Neural cell (in vitro differentiated cells): ENCODE measurements around the gene TRIM10. TPM values are rescaled to one million over a fixed set of nuclear protein-coding genes. Genes with fewer than 3 reads are reported as not detected.
A peak's percentile ranks its signal among the peaks of the same experiment; 100 is the strongest.

Source experiments
- H2AFZ ChIP-seq: fragments of 200-600, 300-800 bp; sonication (generic), shearing (Covaris generic); 2 replicates; pipeline ENCODE4 v1.6.0; 2014; ENCODE audit warnings: low read depth, mild to moderate bottlenecking, antibody characterized with exemption, low read length, moderate library complexity
- H3F3A ChIP-seq: fragments of 200-600 bp; shearing (Covaris generic); 2 replicates; pipeline ENCODE4 v1.6.1; 2016; ENCODE audit warnings: mild to moderate bottlenecking, moderate library complexity, mixed read lengths, antibody characterized with exemption, low read length; ENCODE audit not compliant: insufficient read depth, poor library complexity, severe bottlenecking
- H3K27ac ChIP-seq: fragments of 200-600, 300-800 bp; sonication (generic), shearing (Covaris generic); 2 replicates; pipeline ENCODE4 v1.5.1; 2014; ENCODE audit warnings: mild to moderate bottlenecking, low read length, moderate library complexity
- H3K27me3 ChIP-seq: fragments of 300-800, 200-600 bp; sonication (generic), shearing (Covaris generic); 2 replicates; pipeline ENCODE4 v1.6.0; 2014; ENCODE audit warnings: mild to moderate bottlenecking, low read depth, low read length, moderate library complexity; ENCODE audit not compliant: insufficient read depth
- H3K36me3 ChIP-seq: fragments of 300-800, 200-600 bp; sonication (generic), shearing (Covaris generic); 2 replicates; pipeline ENCODE4 v1.5.1; 2014; ENCODE audit warnings: mild to moderate bottlenecking, antibody characterized with exemption, low read length, moderate library complexity; ENCODE audit not compliant: insufficient read depth
- H3K4me2 ChIP-seq: fragments of 300-800, 200-600 bp; sonication (generic), shearing (Covaris generic); 2 replicates; pipeline ENCODE4 v1.6.0; 2014; ENCODE audit warnings: mild to moderate bottlenecking, low read length
- H3K4me3 ChIP-seq: fragments of 300-800, 200-600 bp; sonication (generic), shearing (Covaris generic); 2 replicates; pipeline ENCODE4 v1.5.1; 2014; ENCODE audit warnings: mild to moderate bottlenecking, low read length, moderate library complexity
- H3K79me2 ChIP-seq: fragments of 200-600 bp; shearing (Covaris generic); replicated peaks from 2 replicates; pipeline ENCODE4 v1.6.0; 2014; ENCODE audit warnings: mild to moderate bottlenecking, low read length, moderate library complexity; ENCODE audit not compliant: insufficient read depth
- H3K9ac ChIP-seq: fragments of 300-800, 200-600 bp; sonication (generic), shearing (Covaris generic); 2 replicates; pipeline ENCODE4 v1.6.1; 2016; ENCODE audit warnings: mild to moderate bottlenecking, low read length, mixed read lengths
- H3K9me2 ChIP-seq: fragments of 200-600 bp; shearing (Covaris generic); 2 replicates; pipeline ENCODE4 v1.6.1; 2016; ENCODE audit warnings: mild to moderate bottlenecking, low read length, mixed read lengths; ENCODE audit not compliant: insufficient read depth
- H3K9me3 ChIP-seq: fragments of 200-600, 300-800 bp; sonication (generic), shearing (Covaris generic); 2 replicates; pipeline ENCODE4 v1.6.1; 2016; ENCODE audit warnings: mild to moderate bottlenecking, mixed run types, low read length, moderate library complexity, mixed read lengths
- H4K20me1 ChIP-seq: fragments of 200-600 bp; shearing (Covaris generic); 2 replicates; pipeline ENCODE4 v1.6.1; 2016; ENCODE audit warnings: mild to moderate bottlenecking, mixed run types; ENCODE audit not compliant: insufficient read depth
- MXI1 ChIP-seq: fragments of 450-650 bp; conservative IDR thresholded peaks from 2 replicates; pipeline ENCODE4 v1.6.1; 2014; ENCODE audit warnings: antibody characterized with exemption, mild to moderate bottlenecking; ENCODE audit not compliant: poor library complexity, severe bottlenecking
- POLR2AphosphoS5 ChIP-seq: IDR thresholded peaks from 2 replicates; pipeline ENCODE4 v1.6.1; 2012
- polyA plus RNA-seq: library from polyadenylated mRNA; depleted of rRNA; stranded (reverse); fragments of >200 nt; gene quantifications from 2 replicates; pipeline ENCODE4 v1.2.3, GENCODE V29; 2014
- small RNA-seq, 3 experiments: library from RNA; depleted of rRNA; stranded (forward); fragments of <200 nt; gene quantifications; one replicate each; pipeline ENCODE3, GENCODE V24; 2012

The TRIM10 gene
- polyA plus RNA-seq, 1 donor from 2014 or later, result not detected

DNA sequence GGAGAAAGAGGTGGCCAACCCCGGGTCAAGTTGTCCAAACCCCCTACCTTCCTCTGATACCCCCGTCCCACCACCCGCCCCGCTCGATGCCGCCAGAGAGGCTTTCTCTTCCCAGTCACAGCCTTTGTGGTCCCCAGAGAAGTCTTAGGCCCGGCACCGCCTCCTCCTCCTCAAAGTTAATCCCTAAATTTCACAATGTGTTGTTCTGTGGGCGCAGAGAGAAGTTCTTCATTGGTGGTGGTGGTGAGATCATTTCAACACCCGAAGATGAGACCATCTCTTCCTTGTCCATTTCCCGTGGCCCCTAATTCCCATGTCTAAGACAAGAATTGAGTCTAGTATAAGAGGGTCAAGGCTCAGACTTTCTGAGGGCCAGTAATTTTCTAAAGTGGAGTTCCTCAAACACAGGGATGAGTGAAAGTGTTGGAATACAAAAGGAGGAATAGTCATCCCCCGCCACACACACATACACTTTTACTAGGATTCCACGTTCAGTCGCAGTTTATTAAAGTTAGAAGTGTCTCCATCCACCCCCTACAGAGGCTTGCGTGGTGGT, 58.5 kb downstream of the TRIM10 start:
- Histone ChIP-seq H2AFZ (no peak overlapping the region), H3K36me3 (no peaks in the 10 kb centered on the region), H3K27ac (no peak overlapping the region), H3K9me3 (no peaks in the 10 kb centered on the region), H3K9ac (no peak overlapping the region), H3F3A (no peaks in the 10 kb centered on the region), H4K20me1 (no peaks in the 10 kb centered on the region), H3K4me2 (no peak overlapping the region), H3K27me3 (peaks cover 82% of the 10 kb centered on the region), H3K79me2 (no peaks in the 10 kb centered on the region), H3K4me3 (peak overlapping the region; percentile 57), H3K9me2 (no peaks in the 10 kb centered on the region)
- TF ChIP-seq MXI1, result no peak
- TF ChIP-seq POLR2AphosphoS5, result no peak

Small RNAs within 50 kb of the gene (small RNA-seq; reads per million reads assigned to genes)
- 0 to 1.5 (median 0) reads per million in 3 experiments for gene RF00554

Other genes with a start within 250 kb of the TRIM10 start
- gene HLA-A, start 218.7 kb downstream of the TRIM10 start, polyA plus RNA-seq, result 47.6 and 58.7 TPM in 2 replicates
- 42.8 and 51.4 TPM in 2 replicates for gene POLR1H, start 99.9 kb downstream of the TRIM10 start, polyA plus RNA-seq
- 39.7 and 48.1 TPM in 2 replicates for gene PPP1R11, start 94.0 kb downstream of the TRIM10 start, polyA plus RNA-seq
- not detected in 2 replicates for gene RNF39, start 85.4 kb downstream of the TRIM10 start, polyA plus RNA-seq
- gene TRIM31, start 48.1 kb downstream of the TRIM10 start, polyA plus RNA-seq, result not detected in 2 replicates
- not detected in 2 replicates for gene TRIM40, start 25.1 kb downstream of the TRIM10 start, polyA plus RNA-seq
- not detected in 2 replicates for gene TRIM15, start 2.3 kb upstream of the TRIM10 start, polyA plus RNA-seq
- gene TRIM26, start 52.2 kb upstream of the TRIM10 start, polyA plus RNA-seq, result 23.5 and 25.9 TPM in 2 replicates
- gene TRIM39, start 165.7 kb upstream of the TRIM10 start, polyA plus RNA-seq, result 9.2 and 14.0 TPM in 2 replicates
- gene RPP21, start 183.9 kb upstream of the TRIM10 start, polyA plus RNA-seq, result 109 and 116 TPM in 2 replicates